Thyroid gland (tissue), 4 donors: Measurements from ENCODE around the gene DYDC2. TPM values are rescaled to one million over a fixed set of nuclear protein-coding genes. Genes with fewer than 3 reads are reported as not detected.

Experiments
- DNase-seq, 2 donors: peaks; one replicate each; pipeline ENCODE4 v3.0.0-alpha.2; 2019
- H3K27ac ChIP-seq, 3 donors: fragments of 200-600 bp; sonication (generic); 1 replicate in 2 of 3; 2 replicates in 1 of 3; pipeline ENCODE4 v1.5.1; 2016 to 2019; ENCODE audit warnings: mild to moderate bottlenecking in 1 of 3, moderate library complexity in 1 of 3
- H3K27me3 ChIP-seq: fragments of 200-600 bp; sonication (generic); one replicate; pipeline ENCODE4 v1.5.1; 2019
- H3K36me3 ChIP-seq, 2 donors: fragments of 200-600 bp; sonication (generic); one replicate each; pipeline ENCODE4 v1.5.1; 2016 to 2019
- H3K4me1 ChIP-seq, 2 donors: fragments of 200-600 bp; sonication (generic); one replicate each; pipeline ENCODE4 v1.5.1; 2017 to 2019
- H3K4me3 ChIP-seq, 3 donors: fragments of 200-600 bp; sonication (generic); replicated peaks in 1 of 3; 1 replicate in 2 of 3; 2 replicates in 1 of 3; pipeline ENCODE4 v1.5.1; 2016; ENCODE audit warnings: mild to moderate bottlenecking in 1 of 3
- H3K9me3 ChIP-seq: fragments of 200-600 bp; sonication (generic); one replicate; pipeline ENCODE4 v1.5.1; 2017
- POLR2A ChIP-seq, 2 donors: fragments of 450-650 bp; IDR thresholded peaks; one replicate each; pipeline ENCODE4 v1.6.1; 2017; ENCODE audit warnings: antibody characterized with exemption in 2 of 2, mild to moderate bottlenecking in 2 of 2, moderate library complexity in 1 of 2
- WGBS, 2 donors: methylation state at CpG; one replicate each; pipeline ENCODE4 v1.1.5; 2017; 5-methylcytosine and 5-hydroxymethylcytosine counted together
- intact Hi-C: fragments of 100-400 bp; cut with DNase I; formaldehyde crosslinking; loops from one replicate; pipeline ENCODE4 v1.15.1; 2023
- total RNA-seq, 4 donors: library from RNA; depleted of rRNA; stranded (reverse); fragments of >200 nt; gene quantifications; one replicate each; pipeline ENCODE4 v1.2.3, GENCODE V29; 2016
- TF ChIP-seq, protein P1 (sequence below), 6 experiments: fragments of 200-600 bp in 3 of 6; fragments of 450-650 bp in 3 of 6; sonication (generic) in 3 of 6; IDR thresholded peaks; one replicate each; pipeline ENCODE4 v1.5.1; 2016 to 2019; ENCODE audit warnings: antibody characterized with exemption in 6 of 6, mild to moderate bottlenecking in 2 of 6, inconsistent platforms in 1 of 6, moderate library complexity in 1 of 6

Gene DYDC2
- total RNA-seq, 4 donors from 2014 or later, result not detected

DNA sequence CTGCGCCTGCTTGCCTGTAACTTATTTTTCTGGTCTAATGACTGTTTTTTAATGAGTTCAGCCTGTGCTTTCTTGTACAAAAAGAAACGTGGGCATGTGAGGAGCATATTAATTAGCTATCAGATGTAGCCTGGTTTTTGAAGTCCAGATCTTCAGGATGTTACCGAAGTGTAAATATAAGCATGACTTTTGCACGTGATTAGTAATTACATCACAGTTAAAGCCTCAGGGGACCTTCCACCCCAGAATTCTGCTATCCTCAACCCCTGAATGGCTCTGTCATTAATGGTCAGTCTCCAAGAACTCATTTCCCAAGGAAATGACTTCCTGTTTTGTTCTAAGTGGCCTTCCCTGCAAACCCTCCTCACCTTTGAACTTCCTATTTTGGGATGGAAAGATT, 49.6 kb downstream of the DYDC2 start:
- intact Hi-C loops, result no loop called here
- no peaks in the 10 kb centered on the region for H3K9me3 ChIP-seq
- H3K27ac ChIP-seq, result peak overlapping the region in 1 of 3 donors; percentile 15
- WGBS, 2 donors, result 60 to 74% methylated on average over 4 of the region's 4 CpGs
- no peak for DNase-seq
- no peak overlapping the region for H3K4me3 ChIP-seq
- peaks cover 26 to 28% of the 10 kb centered on the region in 2 donors for H3K4me1 ChIP-seq
- TF ChIP-seq POLR2A (IDR thresholded peaks at IDR 0.05), result no peak
- TF ChIP-seq, protein P1, sequence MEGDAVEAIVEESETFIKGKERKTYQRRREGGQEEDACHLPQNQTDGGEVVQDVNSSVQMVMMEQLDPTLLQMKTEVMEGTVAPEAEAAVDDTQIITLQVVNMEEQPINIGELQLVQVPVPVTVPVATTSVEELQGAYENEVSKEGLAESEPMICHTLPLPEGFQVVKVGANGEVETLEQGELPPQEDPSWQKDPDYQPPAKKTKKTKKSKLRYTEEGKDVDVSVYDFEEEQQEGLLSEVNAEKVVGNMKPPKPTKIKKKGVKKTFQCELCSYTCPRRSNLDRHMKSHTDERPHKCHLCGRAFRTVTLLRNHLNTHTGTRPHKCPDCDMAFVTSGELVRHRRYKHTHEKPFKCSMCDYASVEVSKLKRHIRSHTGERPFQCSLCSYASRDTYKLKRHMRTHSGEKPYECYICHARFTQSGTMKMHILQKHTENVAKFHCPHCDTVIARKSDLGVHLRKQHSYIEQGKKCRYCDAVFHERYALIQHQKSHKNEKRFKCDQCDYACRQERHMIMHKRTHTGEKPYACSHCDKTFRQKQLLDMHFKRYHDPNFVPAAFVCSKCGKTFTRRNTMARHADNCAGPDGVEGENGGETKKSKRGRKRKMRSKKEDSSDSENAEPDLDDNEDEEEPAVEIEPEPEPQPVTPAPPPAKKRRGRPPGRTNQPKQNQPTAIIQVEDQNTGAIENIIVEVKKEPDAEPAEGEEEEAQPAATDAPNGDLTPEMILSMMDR (IDR thresholded peaks at IDR 0.05), result no peak
- H3K27me3 ChIP-seq, result no peaks in the 10 kb centered on the region
- H3K36me3 ChIP-seq, result no peaks in the 10 kb centered on the region

DNA sequence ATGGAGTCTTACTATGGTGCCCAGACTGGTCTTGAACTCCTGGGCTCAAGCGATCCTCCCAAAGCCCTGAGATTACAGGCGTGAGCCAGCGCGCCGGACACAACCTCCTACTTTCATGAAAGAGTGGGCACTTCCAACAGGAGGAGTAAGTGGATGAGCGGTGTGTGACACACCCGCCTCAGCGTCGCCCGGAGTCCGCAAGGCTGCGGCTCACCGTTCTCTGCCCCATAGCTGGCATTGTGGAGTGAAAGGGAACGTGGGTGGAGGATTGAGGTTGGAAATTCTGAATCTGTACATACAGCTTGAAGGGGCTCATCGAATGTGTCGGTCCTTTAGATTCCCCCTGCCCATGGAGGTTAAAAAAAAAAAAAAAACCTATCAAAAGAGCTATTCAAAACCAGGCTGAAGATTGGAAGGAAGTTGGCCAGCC, 51.2 kb downstream of the DYDC2 start:
- WGBS, 2 donors, result 7 to 13% methylated on average over 16 of the region's 16 CpGs
- peak overlapping the region; percentile 85 to 98 (median 93) for H3K27ac ChIP-seq
- peak overlapping the region in 2 of 3 donors; percentile 66 to 86 for H3K4me3 ChIP-seq
- no peaks in the 10 kb centered on the region for H3K36me3 ChIP-seq
- peaks cover 38 to 43% of the 10 kb centered on the region in 2 donors for H3K4me1 ChIP-seq
- TF ChIP-seq, protein P1 (IDR thresholded peaks at IDR 0.05), result no peak
- TF ChIP-seq POLR2A (IDR thresholded peaks at IDR 0.05), result no peak
- peak; percentile 62 for DNase-seq
- no peaks in the 10 kb centered on the region for H3K9me3 ChIP-seq
- intact Hi-C loops, result no loop called here
- H3K27me3 ChIP-seq, result no peaks in the 10 kb centered on the region

DNA sequence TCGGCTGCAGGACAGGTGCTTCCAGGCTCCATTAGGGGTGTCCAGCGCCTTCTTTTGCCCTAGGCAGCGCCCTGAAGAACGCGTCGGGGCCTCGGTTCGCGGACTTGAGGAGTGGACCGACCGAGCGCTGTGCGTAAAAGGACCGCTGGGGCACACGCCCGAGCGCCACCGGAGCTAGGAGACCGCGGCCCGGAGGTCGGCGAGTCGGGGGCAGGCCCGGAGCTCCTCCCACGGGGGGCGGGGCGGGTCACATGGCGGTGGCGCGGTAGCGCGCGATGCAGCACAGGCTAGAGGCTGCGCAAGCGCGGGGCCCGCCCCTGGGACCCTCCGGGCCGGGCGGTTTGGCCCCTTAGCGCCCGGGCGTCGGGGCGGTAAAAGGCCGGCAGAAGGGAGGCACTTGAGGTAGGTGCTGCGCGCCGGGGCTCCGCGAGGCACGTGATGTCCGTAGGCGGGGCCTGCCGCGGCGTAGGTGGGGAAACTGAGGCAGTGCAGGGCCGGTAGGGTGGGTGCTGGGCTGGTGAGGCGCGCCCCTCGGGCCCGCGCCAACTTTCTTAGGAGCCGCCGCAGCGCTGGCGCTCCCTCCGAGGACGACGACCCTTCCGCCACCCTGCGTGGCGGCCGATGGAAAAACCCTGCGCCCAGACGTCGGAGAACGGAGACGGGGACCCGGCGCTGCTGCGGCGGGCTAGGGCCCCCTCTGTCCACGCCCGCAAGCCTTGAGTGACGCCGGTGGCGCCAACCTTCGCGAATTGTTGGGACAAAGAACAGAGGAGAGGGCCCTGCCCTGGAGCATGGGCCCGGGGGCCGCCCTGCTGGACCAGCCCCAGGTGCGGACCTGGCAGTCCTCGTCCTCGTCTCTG, 51.9 kb downstream of the DYDC2 start, which contains the start of gene PRXL2A:
PRXL2A (plus strand) TSS at position 310 of the 860 bp plus-strand sequence. CDS start 11,917 bp downstream, outside the sequence.
- TF ChIP-seq POLR2A (IDR thresholded peaks at IDR 0.05), result peak in 1 of 2 donors; percentile 83
- TF ChIP-seq, protein P1 (IDR thresholded peaks at IDR 0.05), result peak in 2 of 6 experiments; percentile 19 to 22
- intact Hi-C loops, result no loop called here
- H3K27me3 ChIP-seq, result no peaks in the 10 kb centered on the region
- DNase-seq, result peak; percentile 90
- 1 to 8% methylated on average over 14 to 37 of the region's 96 CpGs for WGBS, 2 donors
- peak within 1 kb of the TSS; percentile 66 to 86 (median 83) for H3K4me3 ChIP-seq
- no peaks in the 10 kb centered on the region for H3K36me3 ChIP-seq
- no peaks in the 10 kb centered on the region for H3K9me3 ChIP-seq
- H3K4me1 ChIP-seq, result peaks cover 44 to 49% of the 10 kb centered on the region in 2 donors
- peak within 1 kb of the TSS; percentile 85 to 98 (median 93) for H3K27ac ChIP-seq

DNA sequence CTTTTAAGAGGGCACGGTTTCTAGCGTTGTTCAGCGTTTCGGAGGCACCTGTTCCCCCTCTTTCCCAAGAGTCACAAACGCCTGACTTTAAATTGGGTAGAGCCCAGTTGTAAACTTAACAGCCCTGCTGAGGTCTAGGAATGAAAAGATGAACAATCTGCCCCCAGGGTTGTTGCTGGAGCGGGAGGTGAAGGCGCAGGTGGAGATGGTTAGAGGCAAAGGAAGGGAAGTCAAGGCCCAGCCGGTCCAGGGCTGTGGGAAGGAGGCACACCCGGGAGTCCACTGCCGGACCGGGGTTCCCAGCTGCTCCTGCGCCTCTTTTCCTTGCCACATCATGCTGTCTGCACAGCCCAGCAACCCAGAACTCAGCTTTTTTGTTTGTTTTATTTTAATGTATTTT, 52.5 kb downstream of the DYDC2 start:
- H3K4me1 ChIP-seq, result peaks cover 51 to 56% of the 10 kb centered on the region in 2 donors
- WGBS, 2 donors, result 35 to 39% methylated on average over 12 of the region's 12 CpGs
- no peaks in the 10 kb centered on the region for H3K36me3 ChIP-seq

More for the DNA sequence above, 52.5 kb downstream of the DYDC2 start:
- peak in 1 of 2 donors; percentile 14 for DNase-seq
- Histone ChIP-seq H3K9me3 (no peaks in the 10 kb centered on the region), H3K4me3 (peak overlapping the region; percentile 66 to 86 (median 83)), H3K27ac (peak overlapping the region; percentile 85 to 98 (median 93)), H3K27me3 (no peaks in the 10 kb centered on the region)
- intact Hi-C loops, result no loop called here
- TF ChIP-seq POLR2A (IDR thresholded peaks at IDR 0.05), result no peak
- TF ChIP-seq, protein P1 (IDR thresholded peaks at IDR 0.05), result no peak
